GM21447 (cell line): ENCODE data around the gene PREP.

Experiments used
- ATAC-seq: cut with Tn5 transposase; IDR thresholded peaks from one replicate; pipeline ENCODE4 v1.9.1; 2021; ENCODE audit not compliant: unreplicated experiment

PREP gene

GRCh38 chr6:105310947-105311346, 91.9 kb downstream of the PREP start:
- no peak for ATAC-seq

DNA sequence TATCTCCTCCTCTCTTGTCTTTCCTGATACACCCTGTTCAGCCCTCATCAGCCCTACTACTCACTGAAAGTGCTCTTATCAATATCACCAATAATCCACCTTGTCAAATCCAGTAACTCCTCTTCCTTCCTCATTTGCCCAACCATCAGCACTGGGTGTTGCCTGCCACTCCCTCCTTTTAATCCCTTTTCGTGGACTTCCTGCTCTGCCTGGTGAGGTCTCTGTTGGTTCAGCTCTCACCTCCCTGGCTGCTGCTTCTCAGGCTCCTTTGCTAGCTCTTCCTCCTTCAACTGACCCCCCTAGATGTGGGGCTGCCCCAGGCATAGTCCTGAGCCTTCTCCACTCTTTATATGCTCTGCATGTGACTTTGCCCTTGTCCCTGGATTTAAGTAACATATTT, 92.5 kb downstream of the PREP start:
- no peak for ATAC-seq

- no peak for ATAC-seq
These were observed 94.0 kb downstream of the PREP start for GRCh38 chr6:105308840-105309239.

- ATAC-seq: no peak
These were observed 97.4 kb downstream of the PREP start for GRCh38 chr6:105305521-105305920.

- no peak for ATAC-seq
These were observed 98.1 kb downstream of the PREP start for GRCh38 chr6:105304825-105305224.

GRCh38 chr6:105304366-105304765, 98.5 kb downstream of the PREP start:
- ATAC-seq: no peak

GRCh38 chr6:105302617-105303128, 100.2 kb downstream of the PREP start:
- no peak for ATAC-seq

DNA sequence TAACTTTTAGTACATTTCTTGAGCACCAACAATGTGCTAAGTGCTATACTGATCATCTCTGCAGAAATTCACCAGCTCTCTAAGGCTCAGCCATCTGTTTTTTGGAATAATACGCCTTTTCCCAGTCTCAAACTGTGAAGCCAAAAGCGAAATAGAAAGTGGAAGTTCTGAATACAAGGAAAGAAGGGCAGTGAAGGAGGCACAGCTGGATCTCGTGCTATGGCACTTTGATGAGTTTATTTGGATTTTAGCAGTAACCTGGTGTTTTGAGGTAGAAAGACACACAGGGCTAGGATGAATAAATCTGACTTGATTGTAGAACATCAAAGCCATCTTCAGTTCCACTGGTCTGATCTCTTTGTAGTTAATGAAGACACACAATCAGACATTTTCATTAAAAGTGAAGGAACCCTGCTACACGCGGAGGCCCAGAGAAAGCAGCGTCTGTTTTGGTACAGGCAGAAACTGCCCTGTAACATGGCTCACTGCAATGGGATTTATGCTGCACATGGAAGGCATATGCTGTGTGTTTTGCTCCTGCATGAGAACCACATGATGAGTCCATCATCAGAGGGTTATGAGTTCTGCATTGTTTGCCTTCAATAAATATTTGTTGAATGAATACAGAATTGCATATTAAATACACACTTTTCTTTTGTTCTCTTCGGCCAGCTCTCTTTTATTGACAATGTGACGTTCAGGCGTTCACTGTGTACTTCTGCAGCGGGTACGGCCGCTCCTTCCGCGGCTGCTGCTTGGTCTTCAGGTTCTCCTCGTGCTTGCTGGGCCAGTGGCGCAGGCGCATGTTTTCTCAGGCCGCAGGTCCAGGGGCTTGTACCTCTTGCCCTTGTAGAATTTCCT, 100.9 kb downstream of the PREP start:
- no peak for ATAC-seq

DNA sequence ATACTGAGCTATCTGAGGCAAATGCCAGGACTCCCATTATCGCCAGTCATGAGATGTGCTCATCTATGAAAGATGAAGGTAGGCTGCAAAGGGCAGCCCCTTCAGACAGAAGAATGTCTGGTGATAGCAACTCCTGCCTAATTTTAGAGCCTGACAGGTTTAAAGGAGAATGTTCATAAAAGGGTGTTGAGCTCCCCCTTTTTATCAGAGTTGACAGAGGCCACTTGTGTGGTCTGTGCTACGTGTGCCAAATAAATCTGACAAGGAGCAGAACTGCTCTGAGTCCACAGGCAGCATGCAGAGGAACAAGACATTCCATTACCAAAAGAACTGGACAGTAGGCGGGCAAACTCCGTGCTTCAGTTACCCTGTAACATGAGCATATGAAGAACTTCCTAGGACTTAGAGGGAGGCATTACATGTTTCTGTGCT, 101.8 kb downstream of the PREP start:
- ATAC-seq: no peak

DNA sequence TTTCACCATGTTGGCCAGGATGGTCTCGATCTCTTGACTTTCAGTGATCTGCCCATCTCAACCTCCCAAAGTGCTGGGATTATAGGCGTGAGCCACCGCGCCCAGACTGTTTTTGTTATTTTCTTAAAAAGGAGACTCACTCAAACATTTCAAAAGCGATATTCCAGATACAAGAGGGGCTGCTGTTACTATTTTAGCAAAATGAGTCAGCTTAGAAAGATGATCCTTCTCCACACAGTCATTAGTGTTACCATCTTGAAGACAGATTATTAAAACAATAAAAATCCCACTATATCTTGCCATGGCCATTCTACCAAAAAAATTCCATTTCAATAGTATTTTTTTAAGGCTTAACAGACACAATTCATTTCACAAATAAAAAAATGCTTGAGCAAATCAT, 102.8 kb downstream of the PREP start:
- no peak for ATAC-seq

GRCh38 chr6:105294129-105294528, 108.8 kb downstream of the PREP start:
- no peak for ATAC-seq

DNA sequence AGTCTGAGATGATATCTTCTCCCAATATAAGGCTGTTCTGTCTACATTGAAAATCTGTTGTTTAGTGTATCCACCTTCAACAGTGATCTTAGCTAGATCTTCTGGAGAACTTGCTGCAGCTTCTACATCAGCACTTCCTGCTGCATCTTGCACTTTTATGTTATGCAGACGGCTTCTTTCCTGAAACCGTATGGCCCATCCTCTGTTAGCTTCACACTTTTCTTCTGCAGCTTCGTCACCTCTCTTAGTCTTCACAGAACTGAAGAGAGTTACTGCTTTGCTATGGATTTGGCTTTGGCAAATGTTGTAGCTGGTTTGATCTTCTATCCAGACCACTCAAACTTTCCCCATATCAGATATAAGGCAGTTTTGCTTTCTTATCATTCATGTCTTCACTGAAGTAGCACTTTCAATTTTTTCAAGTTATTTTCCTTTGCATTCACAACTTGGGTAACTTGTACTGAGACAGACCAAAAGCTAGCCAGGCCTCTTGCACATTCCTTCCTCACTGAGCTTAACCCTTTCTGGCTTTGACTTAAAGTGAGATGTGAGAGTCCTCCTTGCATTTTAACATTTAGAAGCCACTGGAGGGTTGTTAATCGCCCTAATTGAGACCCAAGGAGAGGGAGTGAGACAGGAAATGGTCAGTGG, 110.1 kb downstream of the PREP start:
- no peak for ATAC-seq

DNA sequence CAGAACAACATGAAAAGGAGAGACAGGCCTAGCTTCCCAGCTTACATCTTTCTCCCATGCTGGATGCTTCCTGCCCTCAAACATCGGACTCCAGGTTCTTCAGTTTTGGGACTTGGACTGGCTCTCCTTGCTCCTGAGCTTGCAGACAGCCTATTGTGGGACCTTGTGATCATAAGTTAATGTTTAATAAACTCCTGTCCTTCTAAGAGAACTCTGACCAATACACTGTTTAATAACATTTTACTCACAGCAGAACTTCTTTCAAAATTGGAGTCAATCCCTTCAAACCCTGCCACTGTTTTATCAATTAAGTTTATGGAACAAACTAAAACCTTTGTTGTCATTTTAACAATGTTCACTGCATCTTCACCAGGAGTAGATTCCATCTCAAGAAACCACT, 111.4 kb downstream of the PREP start:
- ATAC-seq: no peak

DNA sequence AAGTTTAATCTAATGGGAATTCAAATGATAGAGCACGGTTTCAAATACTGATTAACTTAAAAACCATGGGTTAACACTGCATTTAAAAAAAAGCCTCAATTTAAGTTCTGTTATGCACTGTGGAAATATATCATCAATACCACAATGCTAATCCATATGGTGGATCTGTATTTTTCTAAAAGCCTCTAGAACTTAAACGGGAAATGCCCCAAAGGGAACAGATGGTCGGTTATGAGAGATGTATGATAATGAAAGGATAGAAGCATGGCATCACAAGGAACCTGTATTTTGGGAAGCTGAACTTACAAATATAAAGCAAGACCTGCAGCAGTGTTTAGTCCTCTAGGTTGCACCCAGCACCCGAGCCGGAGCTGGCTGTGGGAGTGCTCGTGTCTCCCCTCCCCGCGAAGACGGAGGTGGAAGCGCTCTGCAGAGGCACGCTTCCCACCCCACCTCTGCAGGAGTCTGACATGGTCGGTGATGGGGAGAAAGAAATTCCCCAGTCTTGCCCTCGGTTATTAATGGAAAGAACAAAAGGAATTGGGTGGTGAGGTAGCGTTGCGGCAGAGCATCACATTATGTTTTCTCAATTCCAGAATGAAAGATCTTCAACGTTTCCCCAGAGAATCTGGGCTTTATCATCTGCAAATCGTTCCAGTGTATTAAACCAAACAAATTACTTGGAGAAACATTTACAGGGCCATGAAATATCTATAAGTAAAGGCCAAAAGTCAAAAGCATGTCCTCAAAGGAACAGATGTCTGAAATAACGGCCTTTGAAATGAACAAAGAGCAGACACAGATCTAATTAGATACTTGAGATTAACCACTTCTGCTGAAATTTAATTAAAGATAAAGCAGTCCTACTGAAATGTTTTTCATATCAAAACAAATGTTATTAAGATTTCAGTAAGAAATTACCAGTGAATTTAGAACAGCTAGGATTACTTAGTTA, 120.0 kb downstream of the PREP start:
- no peak for ATAC-seq

- ATAC-seq: no peak
These were observed 122.8 kb downstream of the PREP start for GRCh38 chr6:105280033-105280432.

DNA sequence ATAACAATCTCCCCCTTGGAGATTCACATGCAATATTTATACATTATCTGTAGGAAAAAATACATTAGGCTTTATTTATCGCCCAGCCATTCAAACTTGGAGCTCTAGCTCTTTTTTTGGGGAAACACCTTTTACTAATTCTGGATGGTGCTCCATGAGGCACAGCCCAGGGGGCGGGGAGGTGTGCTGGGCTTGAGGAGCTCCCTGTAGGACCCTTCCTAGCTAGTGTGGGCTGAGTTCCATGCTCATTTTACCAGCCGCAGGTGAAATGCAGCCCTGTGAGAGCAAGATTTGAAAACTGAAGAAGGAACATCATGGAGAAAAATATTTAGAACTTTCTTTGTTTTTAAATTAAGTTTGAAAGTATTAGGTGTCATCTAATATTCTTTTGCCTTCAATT, 123.4 kb downstream of the PREP start:
- ATAC-seq: no peak

DNA sequence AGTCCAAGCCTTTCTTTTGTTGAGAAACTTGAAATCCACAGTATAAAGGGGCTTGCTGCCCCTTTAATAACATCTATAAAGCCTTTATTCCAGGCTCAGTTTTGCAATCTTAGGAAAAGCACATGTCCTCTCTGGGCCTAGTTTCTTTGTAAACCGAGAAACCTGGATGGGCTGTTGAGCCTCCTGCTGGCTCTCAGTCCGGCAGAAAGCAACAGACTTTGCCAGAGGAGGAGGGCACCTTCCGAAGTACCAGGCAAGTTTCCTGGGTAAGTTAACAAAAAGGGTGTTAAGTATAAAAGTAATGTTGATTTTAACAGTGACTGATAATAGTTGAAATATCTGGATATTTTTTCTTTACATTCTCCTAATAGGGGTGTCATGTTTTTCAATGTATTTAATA, 124.1 kb downstream of the PREP start:
- no peak for ATAC-seq

DNA sequence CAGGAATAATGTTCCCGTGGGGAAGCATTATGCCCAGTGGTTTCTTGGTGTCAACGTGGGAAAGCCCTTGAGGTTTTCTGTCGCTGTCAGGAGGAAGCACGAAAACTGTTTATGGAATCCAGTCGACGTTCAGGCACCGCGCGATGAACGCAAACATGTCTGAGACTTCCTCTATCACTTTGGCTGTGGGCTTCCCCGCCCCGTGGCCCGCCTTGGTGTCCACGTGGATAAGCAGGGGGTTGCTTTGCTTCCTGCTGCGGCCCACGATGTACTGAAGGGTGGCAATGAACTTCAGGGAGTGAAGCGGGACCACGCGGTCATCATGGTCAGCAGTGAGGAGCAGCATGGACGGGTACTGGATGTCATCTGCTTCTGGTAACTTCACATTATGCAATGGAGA, 124.8 kb downstream of the PREP start:
- no peak for ATAC-seq

GRCh38 chr6:105276374-105276773, 126.5 kb downstream of the PREP start:
- no peak for ATAC-seq

GRCh38 chr6:105275542-105275941, 127.3 kb downstream of the PREP start:
- no peak for ATAC-seq

DNA sequence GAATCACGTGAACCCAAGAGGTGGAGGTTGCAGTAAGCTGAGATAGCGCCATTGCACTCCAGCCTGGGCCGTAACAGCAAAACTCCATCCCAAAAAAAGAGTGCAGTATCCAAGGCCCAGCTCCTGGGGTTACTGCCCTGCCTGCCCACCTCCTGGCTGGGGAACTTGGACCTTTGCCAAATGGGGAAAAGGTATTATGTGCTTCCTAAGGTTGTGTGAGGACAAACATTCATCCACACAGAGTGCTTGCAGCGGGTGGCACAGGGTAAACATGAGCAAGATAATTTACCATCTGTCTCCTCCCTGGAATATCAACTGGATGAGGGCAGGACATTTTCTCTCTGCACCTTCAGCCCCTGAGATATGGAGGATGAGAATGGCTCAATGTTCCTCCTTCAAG, 128.2 kb downstream of the PREP start:
- ATAC-seq: no peak
